ENCODE data around the gene FIBIN.

GRCh38 chr11:27028561-27028965 lies 34.7 kb downstream of the FIBIN start:
- TF ChIP-seq CTCF (IDR thresholded peaks at IDR 0.05 in 8 of 11, conservative IDR thresholded peaks at IDR 0.05 in 3 of 11) (no peak), POLR2A (IDR thresholded peaks at IDR 0.05) (no peak), POLR2AphosphoS5 (IDR thresholded peaks at IDR 0.05) (no peak)
